HepG2 (cell line): ENCODE measurements around the gene TMEM221. TPM values are rescaled to one million over a fixed set of nuclear protein-coding genes. Genes with fewer than 3 reads are reported as not detected.

ENCODE experiments used
- BCLAF1 ChIP-seq: fragments of 450-650 bp; IDR thresholded peaks from 2 replicates; pipeline ENCODE4 v1.6.1; 2017; ENCODE audit warnings: mild to moderate bottlenecking
- BHLHE40 ChIP-seq: IDR thresholded peaks from 2 replicates; pipeline ENCODE4 v1.6.1; 2011; ENCODE audit warnings: low read length, improper control_type of control experiment
- CBX1 ChIP-seq: IDR thresholded peaks from one replicate; pipeline ENCODE4 v1.6.1; 2016; ENCODE audit warnings: antibody characterized with exemption, low read depth
- CENPT ChIP-seq: sonication (generic); formaldehyde crosslinking; IDR thresholded peaks from 2 replicates; pipeline ENCODE4 v1.8.0; 2022; ENCODE audit warnings: low read depth, mild to moderate bottlenecking, moderate library complexity, missing genetic modification reagents
- DR1 ChIP-seq: sonication (generic); formaldehyde crosslinking; IDR thresholded peaks from 2 replicates; pipeline ENCODE4 v1.8.0; 2021; ENCODE audit warnings: mild to moderate bottlenecking, missing genetic modification reagents, inconsistent platforms
- GABPB1 ChIP-seq: IDR thresholded peaks from 2 replicates; pipeline ENCODE4 v1.6.1; 2016; ENCODE audit warnings: mild to moderate bottlenecking, missing genetic modification reagents, moderate library complexity, missing compliant biosample characterization
- LRRFIP1 ChIP-seq: sonication (generic); formaldehyde crosslinking; conservative IDR thresholded peaks from 2 replicates; pipeline ENCODE4 v1.4.0; 2020; ENCODE audit warnings: missing genetic modification reagents
- NR0B2 ChIP-seq: sonication (generic); formaldehyde crosslinking; IDR thresholded peaks from 2 replicates; pipeline ENCODE4 v1.4.0; 2020; ENCODE audit warnings: mild to moderate bottlenecking, missing genetic modification reagents
- PCBP2 ChIP-seq: fragments of 200-400 bp; formaldehyde crosslinking; optimal IDR thresholded peaks from 2 replicates; pipeline ENCODE3; 2018; ENCODE audit warnings: low read length, low read depth; ENCODE audit not compliant: poor library complexity, severe bottlenecking
- TAF15 ChIP-seq: fragments of 200-400 bp; formaldehyde crosslinking; IDR thresholded peaks from one replicate; pipeline ENCODE4 v1.6.1; 2018; ENCODE audit warnings: mild to moderate bottlenecking, low read depth, low read length; ENCODE audit not compliant: poor library complexity, severe bottlenecking
- THAP7 ChIP-seq: sonication (generic); formaldehyde crosslinking; IDR thresholded peaks from 2 replicates; pipeline ENCODE4 v1.8.1; 2023; ENCODE audit warnings: mild to moderate bottlenecking, missing genetic modification reagents
- ZNF205 ChIP-seq: IDR thresholded peaks from 2 replicates; pipeline ENCODE4 v1.6.1; 2018; ENCODE audit warnings: missing biosample characterization, missing genetic modification reagents
- ZNF451 ChIP-seq: sonication (generic); formaldehyde crosslinking; IDR thresholded peaks from 2 replicates; pipeline ENCODE4 v1.5.0; 2020; ENCODE audit warnings: mild to moderate bottlenecking, missing genetic modification reagents
- ZNF558 ChIP-seq: sonication (generic); formaldehyde crosslinking; IDR thresholded peaks from 2 replicates; pipeline ENCODE4 v1.9.0; 2022; ENCODE audit warnings: mild to moderate bottlenecking, missing genetic modification reagents, borderline replicate concordance
- ZNF609 ChIP-seq: sonication (generic); formaldehyde crosslinking; IDR thresholded peaks from 2 replicates; pipeline ENCODE4 v1.4.0; 2020; ENCODE audit warnings: mild to moderate bottlenecking, missing genetic modification reagents, borderline replicate concordance
- polyA plus RNA-seq, 8 experiments: library from polyadenylated mRNA; depleted of rRNA in 3 of 8; stranded (reverse) in 7 of 8; unstranded in 1 of 8; fragments of >200 nt; fragmentation: Illumina TruSeq in 4 of 8; extraction: Trizol in 4 of 8; gene quantifications; 2 replicates each; pipeline versions ENCODE4 v1.2.1 to v1.2.3, GENCODE V29; 2011 to 2016; ENCODE audit warnings: low read depth in 4 of 8, missing spikeins in 1 of 8, mixed read lengths in 1 of 8; ENCODE audit not compliant: insufficient read depth in 1 of 8
- total RNA-seq, 5 experiments: library from RNA; depleted of rRNA; stranded (reverse); fragments of >200 nt; fragmentation: Illumina TruSeq; extraction: Trizol; gene quantifications; 2 replicates each; pipeline ENCODE4 v1.2.3, GENCODE V29; 2016; ENCODE audit warnings: low read depth in 1 of 5

The TMEM221 gene
- total and polyA plus RNA-seq, 2 of the 13 experiments (the other 11 are each of a cell fraction or from before 2014, with no cell fraction given) = 0.33 to 0.77 TPM

- TF ChIP-seq ZNF609 (CRISPR knock-in tag) (no peak), ZNF205 (CRISPR knock-in tag) (no peak), PCBP2 (no peak), LRRFIP1 (no peak), CBX1 (peak; percentile 97), BCLAF1 (no peak), TAF15 (no peak), ZNF451 (no peak), GABPB1 (CRISPR knock-in tag) (0 out of 2 replicates have a peak, but pooled peaks have one; percentile 43), DR1 (peak; percentile 48; the same call in 1 of the 2 replicates), CENPT (CRISPR knock-in tag) (no peak), NR0B2 (no peak; the same call in 1 of the 2 replicates), THAP7 (no peak), ZNF558 (CRISPR knock-in tag) (no peak), BHLHE40 (no peak)
Measured at GRCh38 chr19:17405250-17406045, 43.0 kb downstream of the TMEM221 start, which contains the start of gene BST2 (continued).
